Stimulated activated CD8-positive, alpha-beta memory T cell treated with anti-CD3 and anti-CD28 coated beads, Interleukin-12 subunit alpha, Interleukin-12 subunit beta, amount 100 ng/mL, for 4 hours (primary cell): ENCODE data around the gene SLC22A31.
A peak's percentile ranks its signal among the peaks of the same experiment; 100 is the strongest.
"Not testable (repeated sequence)": the region's sequence is repeated elsewhere in the genome, so short reads cannot be mapped to it uniquely, and the experiment has no call there.

Experiments used
- DNase-seq: peaks from one replicate; pipeline ENCODE4 v3.0.0-alpha.2; 2020; ENCODE audit warnings: low read depth

The SLC22A31 gene

DNA sequence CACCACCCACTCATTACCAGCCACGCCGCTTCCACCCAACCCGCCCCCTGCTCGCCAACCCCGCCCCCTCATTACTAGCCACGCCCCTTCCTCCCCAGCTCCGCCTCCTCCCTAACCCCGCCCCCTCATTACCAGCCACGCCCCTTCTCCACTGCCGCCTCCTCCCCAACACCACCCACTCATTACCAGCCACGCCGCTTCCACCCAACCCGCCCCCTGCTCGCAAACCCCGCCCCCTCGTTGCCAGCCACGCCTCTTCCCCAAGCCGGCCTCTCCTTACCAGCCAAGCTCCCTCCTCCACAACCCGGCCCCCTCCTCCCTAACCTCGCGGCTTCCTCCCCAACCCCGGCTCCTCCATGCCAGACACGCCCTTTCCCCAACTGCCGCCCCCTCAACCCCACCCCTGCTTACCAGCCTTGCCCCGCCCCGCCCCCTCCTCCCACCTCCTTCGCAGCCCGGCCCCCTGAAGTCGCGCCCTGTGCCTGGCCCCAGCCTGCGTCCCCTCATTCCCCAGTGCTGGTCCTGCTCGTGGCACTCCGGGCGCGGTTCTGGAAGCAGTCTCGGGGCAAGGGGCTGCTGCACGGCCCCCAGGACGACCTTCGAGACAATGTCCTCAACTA lies 7.3 kb downstream of the SLC22A31 start:
- DNase-seq = no peak

DNA sequence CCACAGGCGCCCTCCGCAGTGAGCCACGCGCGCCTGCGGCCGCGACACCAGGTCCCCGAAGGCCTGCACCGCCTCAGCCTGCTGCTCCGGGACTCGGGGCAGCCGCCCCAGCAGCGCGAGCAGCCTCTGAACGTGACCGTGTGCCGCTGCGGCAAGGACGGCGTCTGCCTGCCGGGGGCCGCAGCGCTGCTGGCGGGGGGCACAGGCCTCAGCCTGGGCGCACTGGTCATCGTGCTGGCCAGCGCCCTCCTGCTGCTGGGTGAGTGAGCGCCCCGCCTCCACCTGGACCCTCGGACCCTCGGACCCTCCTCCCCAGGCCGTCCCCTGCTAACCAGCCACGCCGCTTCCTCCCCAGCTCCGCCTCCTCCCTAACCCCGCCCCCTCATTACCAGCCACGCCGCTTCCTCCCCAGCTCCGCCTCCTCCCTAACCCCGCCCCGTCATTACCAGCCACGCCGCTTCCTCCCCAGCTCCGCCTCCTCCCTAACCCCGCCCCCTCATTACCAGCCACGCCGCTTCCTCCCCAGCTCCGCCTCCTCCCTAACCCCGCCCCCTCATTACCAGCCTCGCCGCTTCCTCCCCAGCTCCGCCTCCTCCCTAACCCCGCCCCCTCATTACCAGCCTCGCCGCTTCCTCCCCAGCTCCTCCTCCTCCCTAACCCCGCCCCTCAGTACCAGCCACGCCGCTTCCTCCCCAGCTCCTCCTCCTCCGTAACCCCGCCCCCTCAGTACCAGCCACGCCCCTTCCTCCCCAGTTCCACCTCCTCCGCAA lies 8.0 kb downstream of the SLC22A31 start:
- peak; percentile 62 for DNase-seq

DNA sequence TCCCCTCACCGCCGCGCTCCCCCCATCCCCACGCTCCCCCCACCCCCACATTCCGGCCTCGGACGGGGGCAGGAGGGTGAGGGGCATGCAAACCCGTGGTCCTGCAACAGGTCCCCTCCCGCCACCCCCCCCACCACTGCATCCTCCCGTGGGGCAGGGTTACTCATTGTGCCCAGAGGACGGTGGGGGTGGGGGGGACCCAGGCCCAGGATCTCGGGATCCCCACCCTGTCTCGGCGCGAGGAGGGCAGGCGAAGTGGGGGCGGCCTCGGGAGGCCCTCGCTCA lies 8.5 kb downstream of the SLC22A31 start:
- no peak for DNase-seq

DNA sequence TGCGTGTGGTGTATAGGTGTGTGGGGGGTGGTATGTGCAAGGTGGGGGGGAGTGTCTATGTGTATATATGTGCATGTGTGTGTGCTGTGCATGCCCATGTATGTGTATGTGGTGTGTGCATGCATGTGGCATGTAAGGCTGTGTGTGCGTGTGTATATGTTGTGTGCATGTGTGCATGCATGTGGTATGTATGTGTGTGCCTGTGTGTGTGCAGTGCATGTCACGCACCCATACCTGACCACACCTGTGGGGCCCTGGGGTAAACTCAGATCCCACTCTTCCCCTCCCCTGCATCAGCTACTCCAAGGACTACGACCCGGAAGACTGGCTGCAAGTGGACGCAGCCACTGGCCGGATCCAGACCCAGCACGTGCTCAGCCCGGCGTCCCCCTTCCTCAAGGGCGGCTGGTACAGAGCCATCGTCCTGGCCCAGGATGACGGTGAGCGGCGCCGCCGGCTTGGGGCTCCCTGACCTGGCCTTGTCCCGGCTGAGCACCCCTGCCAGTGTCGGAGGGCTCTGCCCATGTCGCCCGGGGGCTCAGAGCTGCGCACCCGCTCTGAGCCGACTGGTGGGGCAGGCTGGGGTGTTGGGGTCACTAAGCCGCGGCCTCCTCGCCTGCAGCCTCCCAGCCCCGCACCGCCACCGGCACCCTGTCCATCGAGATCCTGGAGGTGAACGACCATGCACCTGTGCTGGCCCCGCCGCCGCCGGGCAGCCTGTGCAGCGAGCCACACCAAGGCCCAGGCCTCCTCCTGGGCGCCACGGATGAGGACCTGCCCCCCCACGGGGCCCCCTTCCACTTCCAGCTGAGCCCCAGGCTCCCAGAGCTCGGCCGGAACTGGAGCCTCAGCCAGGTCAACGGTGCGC lies 9.1 kb downstream of the SLC22A31 start:
- DNase-seq = no peak

DNA sequence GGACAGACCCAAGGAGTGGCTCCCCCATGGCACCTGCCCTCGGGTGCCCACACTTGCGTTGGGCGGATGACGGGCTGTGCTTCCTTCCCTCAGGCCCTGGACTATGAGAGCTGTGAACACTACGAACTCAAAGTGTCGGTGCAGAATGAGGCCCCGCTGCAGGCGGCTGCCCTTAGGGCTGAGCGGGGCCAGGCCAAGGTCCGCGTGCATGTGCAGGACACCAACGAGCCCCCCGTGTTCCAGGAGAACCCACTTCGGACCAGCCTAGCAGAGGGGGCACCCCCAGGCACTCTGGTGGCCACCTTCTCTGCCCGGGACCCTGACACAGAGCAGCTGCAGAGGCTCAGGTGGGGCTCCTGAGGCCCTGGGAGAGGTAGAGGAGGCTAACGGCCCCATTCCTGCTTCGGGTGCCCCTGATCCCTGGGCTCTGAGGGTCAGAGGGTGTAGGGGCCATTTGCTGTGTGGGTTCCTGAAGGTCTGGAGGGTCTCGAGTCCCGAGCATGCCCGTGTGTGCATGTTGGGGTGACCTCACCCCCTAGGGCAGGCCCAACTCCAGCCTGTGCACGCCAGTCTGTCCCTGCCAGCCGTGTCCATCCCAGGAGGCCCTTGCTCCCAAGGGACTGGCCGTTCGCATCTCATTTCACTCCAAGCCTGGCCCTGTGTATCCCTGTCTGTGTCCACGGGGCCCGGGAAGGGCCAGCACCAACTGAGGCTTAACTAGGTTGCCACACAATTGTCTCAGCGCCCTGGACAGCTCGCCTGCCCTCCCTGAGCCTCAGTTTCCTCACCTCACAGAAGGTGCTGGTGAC lies 10.0 kb downstream of the SLC22A31 start:
- no peak for DNase-seq

DNA sequence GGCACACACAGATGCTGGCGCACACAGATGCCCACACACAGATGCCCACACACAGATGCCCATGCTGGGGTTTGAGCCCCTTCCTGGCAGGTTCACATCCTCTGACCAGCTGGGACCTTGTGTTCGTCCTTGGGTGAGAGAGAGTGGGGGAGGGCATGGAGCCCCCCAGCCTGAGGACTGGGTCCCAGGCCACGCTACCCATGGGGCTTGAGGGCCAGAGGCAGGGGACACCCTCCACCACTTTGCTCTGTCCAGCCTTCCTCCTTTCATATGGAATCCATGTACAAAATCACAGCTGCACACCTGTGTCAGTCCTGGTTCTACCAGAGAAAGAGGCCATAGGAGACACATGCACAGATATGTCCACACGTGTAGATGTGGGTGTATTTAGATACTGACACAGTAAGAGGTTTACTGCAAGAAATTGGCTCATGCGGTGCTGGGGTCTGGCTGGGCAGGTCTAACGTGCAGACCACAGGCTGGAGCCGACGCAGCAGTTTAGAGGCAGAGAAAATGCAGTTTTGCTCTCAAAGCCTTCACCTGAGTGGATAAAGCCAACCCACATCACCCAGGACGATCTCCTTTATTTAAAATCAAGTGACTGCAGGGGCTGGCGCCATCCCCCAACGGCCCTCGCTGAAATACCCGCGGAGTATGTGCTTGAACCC lies 10.8 kb downstream of the SLC22A31 start:
- DNase-seq = no peak

DNA sequence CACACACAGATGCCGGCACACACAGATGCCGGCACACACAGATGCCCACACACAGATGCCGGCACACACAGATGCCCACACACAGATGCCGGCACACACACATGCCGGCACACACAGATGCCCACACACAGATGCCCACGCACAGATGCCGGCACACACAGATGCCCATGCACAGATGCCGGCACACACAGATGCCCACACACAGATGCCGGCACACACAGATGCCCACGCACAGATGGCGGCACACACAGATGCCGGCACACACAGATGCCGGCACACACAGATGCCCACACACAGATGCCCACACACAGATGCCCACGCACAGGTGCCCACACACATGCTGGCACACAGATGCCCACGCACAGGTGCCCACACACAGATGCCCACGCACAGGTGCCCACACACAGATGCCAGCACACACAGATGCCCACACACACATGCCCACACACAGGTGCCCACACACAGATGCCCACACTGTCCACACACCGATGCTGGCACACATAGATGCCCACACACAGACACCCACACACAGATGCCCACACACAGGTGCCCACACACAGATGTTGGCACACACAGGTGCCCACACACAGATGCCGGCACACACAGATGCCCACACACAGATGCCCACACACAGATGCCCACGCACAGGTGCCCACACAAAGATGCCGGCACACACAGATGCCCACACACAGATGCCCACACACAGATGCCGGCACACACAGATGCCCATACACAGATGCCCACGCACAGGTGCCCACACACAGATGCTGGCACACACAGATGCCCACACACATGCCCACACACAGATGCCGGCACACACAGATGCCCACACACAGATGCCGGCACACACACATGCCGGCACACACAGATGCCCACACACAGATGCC lies 11.6 kb downstream of the SLC22A31 start:
- not testable (repeated sequence) for DNase-seq

DNA sequence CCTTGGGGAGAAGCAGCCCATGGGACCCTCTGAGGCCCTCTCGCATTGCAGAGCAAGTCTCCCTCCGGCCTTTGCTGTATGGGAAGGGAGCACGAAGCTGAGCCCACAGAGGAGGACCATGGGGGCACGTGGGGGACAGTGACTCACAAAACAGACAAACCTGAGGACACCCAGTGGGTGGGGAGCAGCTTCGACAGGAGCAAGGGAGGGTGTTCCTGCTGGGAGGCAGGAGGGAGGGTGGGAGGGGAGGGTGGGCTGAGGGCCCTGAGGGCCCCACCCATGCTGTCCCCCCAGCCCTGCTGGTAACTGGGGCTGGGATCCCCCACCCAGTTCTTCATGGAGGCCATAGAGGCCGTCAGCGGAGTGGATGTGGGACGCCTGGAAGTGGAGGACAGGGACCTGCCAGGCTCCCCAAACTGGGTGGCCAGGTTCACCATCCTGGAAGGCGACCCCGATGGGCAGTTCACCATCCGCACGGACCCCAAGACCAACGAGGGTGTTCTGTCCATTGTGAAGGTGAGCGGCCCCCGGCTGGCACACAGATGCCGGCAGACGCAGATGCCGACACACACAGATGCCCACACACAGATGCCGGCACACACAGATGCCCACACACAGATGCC lies 12.5 kb downstream of the SLC22A31 start:
- DNase-seq = no peak

DNA sequence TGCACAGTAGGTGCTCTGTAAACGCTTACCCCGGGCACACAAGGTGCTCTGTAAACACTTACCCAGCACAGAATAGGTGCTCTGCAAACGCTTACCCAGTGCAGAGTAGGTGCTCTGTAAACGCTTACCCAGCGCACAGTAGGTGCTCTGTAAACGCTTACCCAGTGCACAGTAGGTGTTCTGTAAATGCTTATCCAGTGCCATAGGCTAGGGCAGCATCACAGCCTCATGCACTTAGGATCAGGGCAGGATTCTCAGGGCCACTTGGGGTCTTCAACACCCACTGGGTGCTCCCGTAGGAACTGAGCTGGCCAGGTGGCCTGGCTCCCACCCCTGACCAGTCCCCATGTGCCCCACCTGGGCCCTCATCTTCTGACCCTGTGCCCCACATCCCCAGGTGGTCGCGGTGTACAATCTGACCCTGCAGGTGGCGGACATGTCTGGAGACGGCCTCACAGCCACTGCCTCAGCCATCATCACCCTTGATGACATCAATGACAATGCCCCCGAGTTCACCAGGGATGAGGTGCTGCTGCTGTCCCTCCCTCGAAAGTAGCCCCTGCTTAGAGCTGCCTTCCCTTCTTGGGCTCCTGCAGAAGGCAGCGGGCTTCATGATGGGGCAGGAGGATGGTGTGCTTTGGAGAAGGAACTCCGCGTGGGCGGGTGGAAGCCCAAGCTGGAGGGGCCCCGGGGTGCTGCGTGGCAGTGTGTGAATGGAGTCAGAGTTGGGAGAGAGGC lies 13.1 kb downstream of the SLC22A31 start:
- DNase-seq = no peak

DNA sequence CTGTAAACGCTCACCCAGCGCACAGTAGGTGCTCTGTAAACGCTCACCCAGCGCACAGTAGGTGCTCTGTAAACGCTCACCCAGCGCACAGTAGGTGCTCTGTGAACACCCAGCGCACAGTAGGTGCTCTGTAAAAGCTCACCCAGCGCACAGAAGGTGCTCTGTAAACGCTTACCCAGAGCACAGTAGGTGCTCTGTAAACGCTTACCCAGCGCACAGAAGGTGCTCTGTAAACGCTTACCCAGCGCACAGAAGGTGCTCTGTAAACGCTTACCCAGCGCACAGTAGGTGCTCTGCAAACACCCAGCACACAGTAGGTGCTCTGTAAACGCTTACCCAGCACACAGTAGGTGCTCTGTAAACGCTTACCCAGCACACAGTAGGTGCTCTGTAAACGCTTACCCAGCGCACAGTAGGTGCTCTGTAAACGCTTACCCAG lies 13.7 kb downstream of the SLC22A31 start:
- not testable (repeated sequence) for DNase-seq

DNA sequence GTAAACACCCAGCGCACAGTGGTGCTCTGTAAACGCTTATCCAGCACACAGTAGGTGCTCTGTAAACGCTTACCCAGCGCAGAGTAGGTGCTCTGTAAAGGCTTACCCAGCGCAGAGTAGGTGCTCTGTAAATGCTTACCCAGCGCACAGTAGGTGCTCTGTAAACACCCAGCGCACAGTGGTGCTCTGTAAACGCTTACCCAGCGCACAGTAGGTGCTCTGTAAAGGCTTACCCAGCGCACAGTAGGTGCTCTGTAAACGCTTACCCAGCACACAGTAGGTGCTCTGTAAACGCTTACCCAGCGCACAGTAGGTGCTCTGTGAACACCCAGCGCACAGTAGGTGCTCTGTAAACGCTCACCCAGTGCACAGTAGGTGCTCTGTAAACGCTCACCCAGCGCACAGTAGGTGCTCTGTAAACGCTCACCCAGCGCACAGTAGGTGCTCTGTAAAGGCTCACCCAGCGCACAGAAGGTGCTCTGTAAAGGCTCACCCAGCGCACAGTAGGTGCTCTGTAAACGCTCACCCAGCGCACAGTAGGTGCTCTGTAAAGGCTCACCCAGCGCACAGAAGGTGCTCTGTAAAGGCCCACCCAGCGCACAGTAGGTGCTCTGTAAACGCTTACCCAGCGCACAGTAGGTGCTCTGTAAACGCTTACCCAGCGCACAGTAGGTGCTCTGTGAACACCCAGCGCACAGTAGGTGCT lies 14.3 kb downstream of the SLC22A31 start:
- not testable (repeated sequence) for DNase-seq

DNA sequence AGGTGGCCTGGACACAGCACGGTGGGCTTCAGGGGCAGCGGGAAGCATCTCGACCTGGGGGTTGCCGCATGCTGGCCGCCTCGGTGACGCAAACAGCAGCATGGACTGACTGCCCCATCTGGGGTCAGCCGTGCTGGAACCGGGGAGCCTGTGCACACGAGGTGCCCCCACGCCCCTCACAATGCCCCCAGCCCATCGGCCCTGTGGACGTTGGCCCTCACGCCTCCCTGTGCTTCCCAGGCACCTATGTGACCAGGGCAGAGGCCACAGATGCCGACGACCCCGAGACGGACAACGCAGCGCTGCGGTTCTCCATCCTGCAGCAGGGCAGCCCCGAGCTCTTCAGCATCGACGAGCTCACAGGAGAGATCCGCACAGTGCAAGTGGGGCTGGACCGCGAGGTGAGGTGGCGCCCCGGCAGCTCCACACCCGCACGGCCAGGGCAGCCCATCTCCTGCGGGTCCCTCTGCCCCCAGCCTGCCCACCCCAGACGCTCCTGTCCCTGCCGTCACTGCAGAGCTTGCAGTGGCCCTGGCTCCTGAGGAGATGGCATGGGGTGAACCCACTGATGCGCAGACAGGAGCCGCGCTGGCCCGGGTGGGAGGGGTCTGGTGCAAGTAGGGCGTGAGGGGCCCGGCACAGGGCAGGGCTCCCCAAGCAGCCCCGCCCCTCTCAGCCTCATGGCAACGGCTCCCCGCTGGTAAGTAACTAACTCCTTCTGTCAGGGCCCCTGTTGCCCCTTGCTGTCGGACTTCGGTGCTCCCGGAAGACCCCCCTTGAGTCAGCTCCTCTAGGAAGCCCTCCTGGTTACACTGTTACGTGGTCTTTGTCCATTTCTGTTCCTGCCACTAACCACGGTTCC lies 15.2 kb downstream of the SLC22A31 start:
- DNase-seq = no peak

DNA sequence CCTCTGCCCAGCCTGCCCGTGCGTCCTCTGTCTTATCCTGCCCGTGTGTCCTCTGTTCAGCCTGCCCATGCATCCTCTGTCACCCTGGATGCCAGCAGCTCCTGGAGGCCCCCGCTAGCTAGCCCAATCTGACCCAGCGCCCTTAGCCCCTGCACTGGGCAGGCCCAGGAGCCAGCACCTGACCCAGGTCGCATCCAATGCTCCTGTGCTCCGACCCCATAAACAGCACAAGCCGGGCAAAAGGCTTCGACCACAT lies 15.7 kb downstream of the SLC22A31 start:
- DNase-seq = no peak

DNA sequence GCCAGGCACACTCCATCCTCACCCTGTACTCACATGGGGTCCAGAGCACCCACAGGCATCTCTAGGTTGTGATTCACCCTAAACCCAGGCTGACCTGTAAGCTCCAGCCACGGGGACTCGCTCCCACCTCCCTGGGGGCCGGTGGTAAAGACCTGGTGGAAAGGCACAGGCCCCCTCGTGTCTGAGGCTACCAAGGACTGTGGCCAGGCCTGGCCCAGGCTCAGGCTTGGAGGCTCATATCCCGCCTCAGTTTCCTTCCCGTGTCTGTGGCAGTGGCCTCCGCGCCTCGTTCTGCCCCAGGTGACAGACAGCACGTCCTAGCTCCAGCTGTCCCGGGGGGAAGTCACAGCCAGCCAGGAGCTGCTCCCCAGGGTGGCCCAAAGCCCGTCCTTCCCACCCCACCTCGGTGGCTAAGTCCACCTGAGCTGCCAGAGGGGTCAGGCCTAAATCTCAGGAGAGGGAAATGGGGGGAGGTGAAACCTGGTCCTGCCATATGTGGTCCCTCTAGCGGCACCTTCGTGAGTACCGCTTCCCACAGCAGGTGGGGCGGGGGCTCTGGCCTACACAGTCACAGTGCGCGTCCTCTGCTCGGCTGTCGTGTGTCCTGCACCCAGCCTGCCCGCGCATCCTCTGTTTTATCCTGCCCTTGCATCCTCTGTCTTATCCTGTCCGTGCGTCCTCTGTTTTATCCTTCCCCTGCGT lies 16.2 kb downstream of the SLC22A31 start:
- no peak for DNase-seq

DNA sequence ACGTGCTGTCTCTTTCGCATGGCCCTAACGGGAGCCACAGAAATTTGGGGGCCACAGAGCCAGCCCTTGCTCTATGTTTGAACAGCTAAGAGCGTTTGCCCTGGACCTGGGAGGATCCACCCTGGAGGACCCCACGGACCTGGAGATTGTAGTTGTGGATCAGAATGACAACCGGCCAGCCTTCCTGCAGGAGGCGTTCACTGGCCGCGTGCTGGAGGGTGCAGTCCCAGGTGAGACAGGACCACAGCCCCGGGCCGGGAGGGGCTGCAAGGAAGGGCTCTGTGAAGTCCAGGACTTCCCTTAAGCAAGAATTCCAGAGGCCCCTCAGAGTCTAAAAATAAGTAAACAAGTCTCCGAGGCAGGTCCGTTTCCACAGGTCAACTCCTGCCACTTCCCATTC lies 16.9 kb downstream of the SLC22A31 start:
- DNase-seq = no peak

DNA sequence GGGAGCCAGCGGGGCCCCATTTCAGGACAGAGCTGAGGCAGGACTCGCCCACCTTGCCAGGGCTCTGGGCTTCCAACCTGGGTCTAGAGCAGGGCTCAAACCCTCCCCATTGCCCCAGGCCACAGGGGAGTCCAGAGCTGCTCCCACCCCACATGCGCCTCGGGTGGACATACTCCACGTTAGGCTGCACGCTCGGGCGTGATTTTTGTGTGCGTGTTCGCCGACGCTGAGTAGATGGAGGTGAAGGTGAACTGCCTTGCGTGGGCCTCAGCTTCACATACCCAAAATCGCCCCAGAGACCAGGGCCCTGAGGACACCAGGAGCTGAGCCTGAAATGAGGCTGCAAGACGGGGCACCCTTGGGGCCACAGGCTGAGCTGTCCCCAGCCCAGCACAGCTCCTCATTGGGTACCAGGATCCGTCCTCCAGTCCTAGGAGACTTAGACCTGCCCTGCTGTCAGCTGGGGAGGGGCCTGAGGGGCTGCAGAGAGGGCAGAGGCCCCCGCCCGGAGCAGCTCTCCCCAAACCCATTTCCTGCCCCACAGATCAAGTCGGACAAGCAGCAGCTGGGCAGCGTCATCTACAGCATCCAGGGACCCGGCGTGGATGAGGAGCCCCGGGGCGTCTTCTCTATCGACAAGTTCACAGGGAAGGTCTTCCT lies 20.6 kb downstream of the SLC22A31 start:
- DNase-seq = no peak

DNA sequence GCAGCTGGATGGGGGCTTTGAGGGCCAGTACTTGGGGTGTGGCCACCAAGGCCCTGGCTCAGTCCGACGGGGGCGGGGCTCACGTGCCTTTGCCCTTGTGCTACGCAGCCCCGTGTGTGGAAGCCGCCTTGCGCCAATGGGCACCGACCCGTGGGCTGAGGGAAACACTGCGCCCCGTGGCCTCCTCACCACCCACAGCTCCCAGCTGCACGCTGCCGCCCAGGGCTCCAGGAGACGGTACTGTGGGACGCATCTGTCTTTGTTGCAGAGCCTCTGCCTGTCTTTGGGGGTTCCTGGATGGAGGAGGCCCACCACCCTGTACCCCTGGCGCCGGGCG lies 21.2 kb downstream of the SLC22A31 start:
- DNase-seq = no peak
